Measurements from ENCODE around the gene REG3A.

DNA sequence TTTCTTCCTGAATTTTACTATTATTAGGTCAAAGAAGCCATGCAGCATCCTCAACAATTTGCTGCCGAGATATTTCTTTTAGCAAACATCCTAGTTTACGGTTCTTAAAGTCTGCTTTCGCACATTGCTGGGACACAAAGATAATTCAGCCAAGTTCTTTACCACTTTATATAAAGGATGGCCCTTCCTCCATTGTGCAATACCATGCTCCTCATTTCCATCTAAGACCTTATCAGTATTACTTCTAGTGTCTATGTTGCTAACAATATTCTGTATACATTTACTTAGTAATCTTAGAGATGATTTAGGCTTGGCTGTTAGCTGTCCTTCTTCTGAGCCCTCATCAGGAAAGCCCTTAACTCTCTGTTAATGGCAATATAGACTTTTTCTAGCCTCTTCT, 47.3 kb downstream of the REG3A start:
- TF ChIP-seq CTCF (IDR thresholded peaks at IDR 0.05; ENCODE audit: control extremely low read depth in 1 of 3, insufficient read depth in 1 of 3, low read depth in 1 of 3, low read length in 3 of 3) = no peak
- no peak for TF ChIP-seq ASH2L (IDR thresholded peaks at IDR 0.05; ENCODE audit: low read length)
- TF ChIP-seq POLR2AphosphoS5 (IDR thresholded peaks at IDR 0.05; ENCODE audit: low read depth, low read length) = no peak

Data from H1 (cell line).